HG03025 (cell line): ENCODE results near the gene AGPS.

Experiments used
- ATAC-seq: cut with Tn5 transposase; IDR thresholded peaks from one replicate; pipeline ENCODE4 v1.9.1; 2021; ENCODE audit warnings: mild to moderate bottlenecking, moderate library complexity; ENCODE audit not compliant: unreplicated experiment, low FRiP score

The AGPS gene

DNA sequence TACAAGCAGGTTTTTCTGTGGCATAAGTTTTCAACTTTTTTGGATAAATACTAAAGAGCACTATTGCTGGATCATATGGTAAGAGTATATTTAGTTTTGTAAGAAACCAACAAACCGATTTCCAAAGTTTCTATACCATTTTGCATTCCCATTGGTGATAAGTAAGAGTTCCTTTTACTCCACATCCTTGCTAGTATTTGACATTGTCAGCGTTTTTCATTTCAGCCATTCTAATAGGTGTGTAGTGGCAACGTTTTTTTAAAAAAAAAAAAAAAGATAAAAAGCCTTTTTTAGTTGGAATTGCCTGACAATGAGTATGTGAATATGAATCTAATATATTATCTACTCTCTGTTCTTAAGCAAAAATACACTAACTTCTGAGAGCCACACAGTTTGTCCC lies 185.9 kb downstream of the AGPS start:
- no peak for ATAC-seq

DNA sequence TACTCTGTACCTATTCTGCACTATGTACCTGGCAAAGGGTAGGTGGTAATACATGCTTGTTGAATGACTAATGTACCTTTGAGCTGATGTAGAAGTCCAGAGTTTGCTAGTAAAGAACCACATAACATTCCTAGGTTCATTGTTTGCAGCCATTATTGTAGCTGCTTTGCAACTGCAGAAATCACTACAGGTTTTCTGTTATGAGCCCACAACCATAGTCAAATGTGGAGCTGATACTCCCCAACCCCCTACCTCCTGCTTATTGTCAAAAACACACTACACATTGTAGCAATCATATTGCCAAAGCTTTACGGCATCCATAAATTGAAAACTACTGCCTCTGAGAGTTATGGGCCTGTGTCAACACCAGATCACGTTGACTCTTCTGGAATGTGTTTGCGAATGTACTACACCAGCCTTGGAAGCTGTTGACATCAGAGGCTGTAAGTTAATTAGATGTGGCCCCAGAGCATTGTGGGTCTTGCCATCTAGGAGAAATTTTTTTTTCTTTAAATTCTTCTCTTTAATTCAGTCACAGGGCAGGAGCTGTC lies 187.0 kb downstream of the AGPS start:
- no peak for ATAC-seq

DNA sequence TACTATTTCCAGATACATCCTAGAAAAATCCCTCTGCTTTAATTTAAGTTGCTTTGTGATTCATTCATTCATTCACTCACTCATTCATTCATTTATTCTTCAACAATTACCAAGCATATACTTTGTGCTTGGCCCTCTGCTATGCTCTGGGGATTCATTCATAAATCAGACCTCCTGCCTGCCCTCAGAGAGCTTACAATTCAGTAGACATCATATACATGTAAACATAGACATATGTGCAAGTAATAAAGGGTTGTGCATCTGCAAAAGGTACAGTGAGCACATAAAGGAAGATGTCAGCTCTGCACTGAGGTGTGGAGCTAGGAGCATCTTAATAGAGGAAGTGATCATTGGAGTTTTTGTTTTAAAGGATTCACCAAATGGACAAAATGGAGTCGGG lies 189.4 kb downstream of the AGPS start:
- no peak for ATAC-seq

DNA sequence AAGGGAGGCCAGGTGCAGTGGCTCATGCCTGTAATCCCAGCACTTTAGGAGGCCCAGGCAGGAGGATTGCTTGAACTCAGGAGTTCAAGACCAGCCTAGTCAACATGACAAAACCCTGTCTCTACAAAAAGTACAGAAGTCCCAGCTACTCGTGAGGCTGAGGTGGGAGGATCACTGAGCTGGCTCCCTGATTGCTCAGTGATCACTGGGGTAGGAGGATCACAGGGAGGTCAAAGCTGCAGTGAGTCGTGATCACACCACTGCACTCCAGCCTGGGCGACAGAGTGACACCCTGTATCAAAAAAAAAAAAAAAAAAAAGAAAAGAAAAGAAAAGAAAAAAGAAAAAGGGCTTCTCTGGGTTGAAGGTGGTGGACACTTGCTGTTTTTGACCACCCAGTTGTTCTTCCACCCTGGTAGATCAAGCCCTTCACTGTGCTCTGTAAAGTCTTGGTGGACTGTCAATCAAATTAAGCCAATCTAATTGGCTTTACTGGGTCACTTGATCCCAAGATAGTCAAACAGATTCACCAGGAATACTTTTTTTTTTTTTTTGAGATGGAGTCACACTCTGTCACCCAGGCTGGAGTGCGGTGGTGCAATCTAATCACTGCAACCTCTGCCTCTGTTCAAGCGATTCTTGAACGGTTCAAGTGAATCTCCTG lies 191.6 kb downstream of the AGPS start:
- ATAC-seq: no peak

DNA sequence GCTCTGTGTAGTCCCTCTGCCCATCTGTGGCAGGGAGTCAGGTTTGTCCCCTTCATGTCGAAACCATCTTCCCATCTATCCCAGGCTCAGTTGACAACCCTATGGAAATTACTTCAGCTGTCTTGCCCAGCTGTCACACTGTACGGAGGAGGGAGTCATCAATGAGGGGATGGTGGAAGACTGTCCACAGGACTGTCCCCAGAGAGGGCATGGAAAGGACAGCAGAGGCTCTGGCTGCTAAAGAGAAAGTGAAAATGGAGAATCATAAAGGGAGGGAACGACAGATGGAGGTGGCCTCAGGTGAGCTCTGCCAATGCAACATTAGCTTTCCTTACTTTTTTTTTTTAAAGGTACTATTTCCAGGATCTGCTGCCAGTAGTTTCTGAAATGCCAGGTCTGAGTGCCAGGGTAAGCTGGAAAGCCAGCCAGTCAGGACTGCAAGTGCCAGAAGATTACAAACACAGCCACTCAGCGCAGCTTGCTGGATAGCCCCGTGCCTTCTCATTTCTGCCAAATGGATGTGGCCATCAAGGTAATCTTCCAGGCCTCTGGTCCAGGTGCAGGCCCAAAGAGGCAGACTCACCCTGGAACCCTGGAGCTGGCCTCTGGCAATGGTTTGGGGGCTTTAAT lies 192.8 kb downstream of the AGPS start:
- no peak for ATAC-seq

DNA sequence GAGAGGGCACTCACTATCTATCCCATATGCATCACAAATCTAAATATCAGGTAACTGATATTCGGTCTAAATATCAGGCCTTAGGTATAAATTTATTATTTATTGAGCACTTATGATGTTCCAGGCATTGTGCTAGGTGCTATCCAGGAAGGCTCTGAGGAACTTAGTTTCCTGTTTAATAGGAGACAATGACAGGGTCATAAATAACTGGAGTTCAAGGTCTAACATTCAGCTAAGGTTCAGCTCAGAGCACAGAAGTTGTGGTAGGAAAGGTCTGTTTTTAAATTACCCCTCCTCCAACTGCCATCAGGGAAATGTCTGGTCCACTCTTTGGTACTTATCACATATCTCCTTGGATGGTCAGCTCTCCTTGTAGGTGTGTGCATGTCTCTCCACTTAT lies 193.6 kb downstream of the AGPS start:
- no peak for ATAC-seq

DNA sequence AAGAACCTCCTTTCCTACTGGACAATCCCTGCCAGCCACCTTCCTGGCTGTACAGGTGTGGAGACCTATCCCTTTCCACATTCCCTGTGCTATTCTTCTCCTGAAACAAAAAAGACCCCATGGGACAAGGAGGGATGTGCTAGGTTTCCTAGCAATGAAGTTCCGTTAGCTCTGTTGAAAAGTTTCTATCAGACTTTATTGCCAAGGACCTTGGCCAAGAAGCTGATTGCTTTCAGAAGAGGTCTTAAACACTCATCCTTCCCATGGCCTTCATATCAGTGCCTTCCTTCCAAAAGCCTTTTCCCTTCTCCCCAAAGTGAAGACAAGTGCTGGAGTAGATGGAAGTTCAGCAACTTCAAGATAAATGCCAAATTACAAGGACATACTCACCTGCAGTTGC lies 194.8 kb downstream of the AGPS start:
- ATAC-seq: no peak

DNA sequence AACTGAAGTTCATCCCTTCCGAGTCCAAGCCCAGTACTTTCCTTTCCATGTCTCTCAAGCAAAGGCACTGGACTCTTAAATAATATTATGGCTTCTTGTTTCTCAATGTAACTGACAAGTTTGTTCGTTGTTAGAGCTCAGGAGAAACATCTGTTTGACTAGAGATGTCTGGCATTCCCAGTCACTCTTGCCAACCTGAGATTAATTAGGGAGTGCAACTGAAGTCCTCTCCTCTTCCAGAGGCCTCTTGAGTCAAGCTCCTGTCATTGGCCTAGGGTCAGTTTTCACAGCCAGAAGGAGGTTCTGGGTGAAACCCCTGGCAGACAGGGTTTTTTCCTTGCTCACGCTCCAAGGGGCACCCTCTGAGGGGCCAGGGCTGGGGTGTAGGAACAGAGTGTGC lies 196.1 kb downstream of the AGPS start:
- no peak for ATAC-seq

DNA sequence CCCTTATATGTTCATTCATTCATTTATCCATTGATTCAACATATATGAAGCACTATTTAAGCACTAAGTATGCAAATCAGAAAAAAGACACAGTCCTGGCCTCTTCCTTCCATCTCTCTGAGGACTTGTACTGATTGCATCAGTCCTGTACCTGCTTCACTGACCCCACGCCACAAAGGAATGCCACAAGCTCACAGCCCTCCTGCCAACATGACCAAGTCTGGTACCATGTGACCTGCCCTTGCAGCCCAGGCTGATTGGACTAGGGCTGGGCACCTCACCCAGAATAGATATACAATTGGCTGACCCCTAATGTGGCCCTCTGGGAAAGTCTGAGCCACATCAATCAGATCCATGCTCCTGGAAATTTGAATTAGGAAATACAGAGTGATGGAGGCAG lies 196.6 kb downstream of the AGPS start:
- ATAC-seq: no peak

DNA sequence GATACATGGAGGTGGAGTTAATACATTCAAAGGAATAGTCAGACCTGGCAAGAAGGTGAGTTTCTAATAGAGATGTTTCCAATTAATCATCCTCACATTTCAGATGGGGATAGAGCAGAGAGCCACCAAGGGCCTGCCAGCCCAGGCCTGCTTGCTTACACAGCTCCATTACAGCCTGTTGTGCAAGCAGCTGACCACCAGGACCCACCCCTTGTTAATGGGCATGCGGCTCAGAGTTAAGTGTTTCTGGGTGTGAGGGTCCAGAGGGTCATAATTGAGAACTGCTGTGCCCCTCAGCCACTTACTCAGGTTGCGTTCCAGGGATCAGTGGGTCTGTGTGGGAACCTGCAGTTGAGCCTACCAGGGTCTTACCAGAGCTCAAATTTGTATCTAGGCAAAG lies 199.8 kb downstream of the AGPS start:
- no peak for ATAC-seq

DNA sequence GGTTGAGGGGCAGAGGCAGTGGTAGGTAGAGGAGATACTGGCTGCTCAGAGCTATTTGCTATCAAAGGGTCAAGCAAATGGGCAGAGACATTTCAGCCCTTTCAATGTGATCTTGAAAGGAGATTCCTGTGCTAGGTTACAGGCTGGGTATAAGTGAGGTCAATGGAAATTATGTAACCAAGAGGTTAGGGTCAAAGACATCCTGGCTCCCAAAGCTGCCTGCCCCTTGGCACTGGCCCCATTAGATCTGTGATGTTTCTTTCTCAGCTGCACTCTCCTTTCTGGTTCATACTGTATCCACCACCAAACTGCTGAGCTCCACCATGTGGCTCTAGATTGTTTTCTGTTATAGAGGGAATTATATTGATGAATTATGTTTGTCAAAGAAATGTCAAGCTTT lies 200.4 kb downstream of the AGPS start:
- no peak for ATAC-seq

DNA sequence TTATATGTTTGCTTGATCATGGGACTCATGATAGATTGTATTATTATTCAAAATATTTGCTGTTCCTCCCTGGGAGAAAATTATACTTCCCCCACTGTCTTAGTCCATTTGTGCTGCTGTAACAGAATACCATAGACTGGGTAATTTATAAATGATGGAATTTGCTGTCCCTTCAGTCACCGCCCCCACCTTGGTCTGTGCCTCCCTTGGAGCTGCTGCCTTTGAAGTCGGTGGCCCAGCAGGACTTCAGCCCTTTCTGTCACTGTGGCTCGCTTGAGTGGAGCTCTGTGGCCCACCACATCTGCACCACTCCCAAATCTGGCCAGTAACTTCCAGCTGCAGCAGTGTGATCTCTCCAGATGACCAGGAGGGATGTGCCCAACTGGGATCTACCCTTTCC lies 200.8 kb downstream of the AGPS start:
- no peak for ATAC-seq
